GM12875 (cell line): ENCODE data around the gene DUOXA1.

Experiments used
- H3K4me3 ChIP-seq: one replicate; pipeline ENCODE4 v1.5.1; 2011; ENCODE audit warnings: low read depth, low read length, control low read depth
- CTCF ChIP-seq: IDR thresholded peaks from 2 replicates; pipeline ENCODE4 v1.5.1; 2011; ENCODE audit warnings: low read depth, mild to moderate bottlenecking, control low read depth, inconsistent platforms, low read length, moderate library complexity, borderline replicate concordance; ENCODE audit not compliant: insufficient read depth

The DUOXA1 gene, protein sequence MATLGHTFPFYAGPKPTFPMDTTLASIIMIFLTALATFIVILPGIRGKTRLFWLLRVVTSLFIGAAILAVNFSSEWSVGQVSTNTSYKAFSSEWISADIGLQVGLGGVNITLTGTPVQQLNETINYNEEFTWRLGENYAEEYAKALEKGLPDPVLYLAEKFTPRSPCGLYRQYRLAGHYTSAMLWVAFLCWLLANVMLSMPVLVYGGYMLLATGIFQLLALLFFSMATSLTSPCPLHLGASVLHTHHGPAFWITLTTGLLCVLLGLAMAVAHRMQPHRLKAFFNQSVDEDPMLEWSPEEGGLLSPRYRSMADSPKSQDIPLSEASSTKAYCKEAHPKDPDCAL

DNA sequence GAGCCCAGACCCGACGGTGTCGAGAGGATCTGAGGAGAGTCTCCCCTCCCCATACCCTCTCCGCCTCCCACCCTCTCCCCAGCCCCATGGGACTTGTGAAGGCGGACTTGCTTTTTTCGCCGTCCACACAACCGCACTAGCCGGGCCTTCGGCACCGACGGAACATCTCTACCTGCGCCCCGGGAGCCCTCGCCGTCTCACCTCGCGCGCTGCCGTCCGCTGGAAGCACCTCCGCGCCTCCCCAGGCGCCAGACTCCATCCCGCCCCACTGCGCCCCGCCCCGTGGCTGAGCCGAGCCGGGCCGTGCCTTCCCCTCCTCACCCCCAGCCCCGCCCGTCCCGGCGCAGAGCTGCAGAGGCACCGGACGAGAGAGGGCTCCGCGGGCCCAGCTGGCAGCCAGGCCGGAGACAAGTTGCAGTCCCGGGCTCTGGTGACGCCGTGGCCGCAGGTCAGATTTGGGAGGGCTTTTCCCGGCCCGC lies at the start of gene DUOXA1, which contains the start of gene DUOX1:
Gene DUOXA1 (minus strand): TSS at position 229 of the 479 bp plus-strand sequence. CDS start 6,865 bp downstream, outside the sequence.
Gene DUOX1 (plus strand): TSS at position 344 of the 479 bp plus-strand sequence. CDS start 1,973 bp downstream, outside the sequence.
- no peak for TF ChIP-seq CTCF
- no peak within 1 kb of the TSS for H3K4me3 ChIP-seq

DNA sequence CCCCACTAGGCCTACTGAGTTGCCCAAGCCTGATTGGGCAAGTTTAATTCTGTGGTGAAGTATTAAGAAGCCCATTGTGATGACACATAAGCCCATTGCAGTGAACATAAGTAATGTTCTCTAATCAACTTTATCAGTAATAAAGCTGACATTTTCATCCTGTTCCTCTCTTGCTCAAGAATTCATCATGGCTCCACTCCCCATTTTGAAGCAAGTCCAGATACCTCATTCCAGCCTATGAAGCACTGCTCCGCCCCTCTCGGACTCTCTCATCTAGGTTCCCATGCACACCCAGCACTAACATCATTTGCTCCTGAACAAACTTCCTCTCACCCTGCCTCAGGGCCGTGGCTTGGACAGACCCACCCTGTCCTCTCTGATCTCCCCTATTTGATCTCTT lies 47.6 kb upstream of the DUOXA1 start:
- no peak for TF ChIP-seq CTCF
- no peak overlapping the region for H3K4me3 ChIP-seq

- no peak for TF ChIP-seq CTCF
Observed at GRCh38 chr15:45174577-45174976, 44.9 kb upstream of the DUOXA1 start.

DNA sequence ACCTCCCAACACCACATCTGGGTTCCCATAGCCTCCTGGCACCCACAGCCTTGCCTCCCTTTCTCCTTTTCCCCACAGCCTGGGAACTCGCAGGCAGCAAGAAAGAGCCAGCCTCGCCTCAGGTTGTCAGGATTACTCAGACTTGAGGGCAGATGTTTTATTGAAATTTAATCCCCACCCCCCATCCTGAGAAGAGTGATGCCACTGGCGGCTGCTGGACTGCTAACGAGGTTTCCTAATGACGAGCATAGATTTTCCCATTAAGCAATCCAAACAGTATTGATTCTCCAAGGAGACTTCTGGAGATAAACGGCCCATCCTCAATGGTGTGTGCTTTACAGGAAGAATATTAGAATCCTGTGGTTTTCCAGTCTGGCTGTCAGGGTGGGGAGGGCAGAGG lies 44.4 kb upstream of the DUOXA1 start:
- no peak for TF ChIP-seq CTCF
- H3K4me3 ChIP-seq: no peak overlapping the region

More at GRCh38 chr15:45174577-45174976, 44.9 kb upstream of the DUOXA1 start:
- H3K4me3 ChIP-seq: no peak overlapping the region

- TF ChIP-seq CTCF: no peak
- H3K4me3 ChIP-seq: no peak overlapping the region
Observed at GRCh38 chr15:45171912-45172311, 42.2 kb upstream of the DUOXA1 start.

DNA sequence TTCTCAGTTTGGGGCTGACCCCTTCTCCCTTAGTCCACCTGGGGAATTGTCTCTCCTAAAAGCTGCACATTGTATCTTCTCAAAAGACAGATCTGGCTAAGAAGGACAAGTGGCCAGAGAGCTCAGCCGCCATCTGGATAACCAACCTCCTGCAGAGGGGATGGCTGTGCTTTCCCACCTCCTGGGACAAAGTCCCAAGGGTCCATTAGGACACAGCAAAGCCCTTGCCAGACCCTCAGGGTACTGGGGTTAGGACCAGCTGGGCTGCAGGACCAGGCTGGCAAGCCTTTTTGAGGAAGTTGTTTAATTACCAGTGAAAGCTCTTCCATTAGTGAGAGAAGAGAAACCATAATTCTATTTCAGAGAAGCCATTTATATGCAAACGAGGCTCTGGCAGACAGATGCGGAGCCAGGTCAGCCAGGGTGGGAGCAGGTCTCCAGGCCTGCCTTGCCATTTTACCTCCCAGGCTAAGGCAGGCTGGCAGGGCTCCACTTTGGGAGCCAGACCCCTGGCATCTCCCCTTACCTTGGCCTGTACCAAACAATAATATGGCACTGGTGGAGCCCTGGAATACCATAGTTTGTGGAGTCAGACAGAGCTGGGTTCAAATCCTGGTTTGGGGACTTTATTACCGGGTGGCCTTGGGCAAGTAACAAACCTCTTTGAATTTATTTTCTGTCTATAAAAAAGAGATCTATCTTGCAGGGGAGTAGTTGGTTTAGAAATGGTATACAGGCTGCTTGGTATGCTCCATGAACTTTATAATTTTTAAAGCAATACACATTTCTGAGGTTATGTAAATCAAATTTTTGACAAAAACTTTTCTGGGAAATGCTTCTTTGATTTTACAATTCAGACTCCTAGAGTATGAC lies 40.2 kb upstream of the DUOXA1 start:
- no peak overlapping the region for H3K4me3 ChIP-seq

More for the DNA sequence above, 40.2 kb upstream of the DUOXA1 start:
- no peak for TF ChIP-seq CTCF
